WTC11 (cell line): ENCODE data around the gene ACSM3. TPM values are rescaled to one million over a fixed set of nuclear protein-coding genes. Genes with fewer than 3 reads are reported as not detected.

Source experiments
- ATAC-seq: fragments of 200-7000 bp; cut with Tn5 transposase; 2 replicates; pipeline ENCODE4 v1.10.0; 2021; ENCODE audit warnings: mild to moderate bottlenecking, moderate library complexity
- CTCF ChIA-PET: fragments of 300-600 bp; sonication (Branson Sonifier 250); formaldehyde crosslinking; loops from one replicate; lab custom pipeline; 2021; ENCODE audit warnings: antibody characterized with exemption; lab: Charles Lee
- POLR2A ChIA-PET: fragments of 350-600 bp; sonication (Branson Sonifier 250); formaldehyde crosslinking; loops from one replicate; lab custom pipeline; 2021; ENCODE audit warnings: antibody characterized with exemption; lab: Charles Lee
- DNase-seq: peaks from one replicate; pipeline ENCODE4 v3.0.0; 2021; ENCODE audit warnings: low spot score
- H3K27ac Mint-ChIP-seq: 2 replicates; pipeline ENCODE4 v1.8.0; 2021; ENCODE audit warnings: mixed read lengths
- H3K27me3 Mint-ChIP-seq: 2 replicates; pipeline ENCODE4 v1.8.0; 2021; ENCODE audit warnings: low read depth, mild to moderate bottlenecking, moderate library complexity, mixed read lengths
- H3K36me3 Mint-ChIP-seq: 2 replicates; pipeline ENCODE4 v1.8.0; 2021; ENCODE audit warnings: mixed read lengths
- H3K4me1 Mint-ChIP-seq: 2 replicates; pipeline ENCODE4 v1.8.0; 2022; ENCODE audit warnings: mixed read lengths
- H3K4me3 Mint-ChIP-seq: 2 replicates; pipeline ENCODE4 v1.8.0; 2021; ENCODE audit warnings: mild to moderate bottlenecking, moderate library complexity, mixed read lengths
- H3K9me3 Mint-ChIP-seq: 2 replicates; pipeline ENCODE4 v1.8.0; 2021; ENCODE audit warnings: mixed read lengths
- CBFB ChIP-seq: sonication (generic); formaldehyde crosslinking; IDR thresholded peaks from 2 replicates; pipeline ENCODE4 v1.8.1; 2022; ENCODE audit warnings: mild to moderate bottlenecking, low read depth, missing genetic modification reagents
- FOXJ3 ChIP-seq: sonication (generic); formaldehyde crosslinking; IDR thresholded peaks from 2 replicates; pipeline ENCODE4 v1.9.0; 2021; ENCODE audit warnings: missing genetic modification reagents, mild to moderate bottlenecking, borderline replicate concordance
- FOXP1 ChIP-seq: sonication (generic); formaldehyde crosslinking; IDR thresholded peaks from 2 replicates; pipeline ENCODE4 v1.8.0; 2022; ENCODE audit warnings: missing genetic modification reagents, mild to moderate bottlenecking, moderate library complexity, borderline replicate concordance
- HMGA2 ChIP-seq: fragments of 250-450 bp; sonication (Bioruptor Pico); IDR thresholded peaks from 2 replicates; pipeline ENCODE4 v1.4.0; 2021; ENCODE audit warnings: mild to moderate bottlenecking, moderate library complexity
- NFE2L1 ChIP-seq: sonication (generic); formaldehyde crosslinking; IDR thresholded peaks from 2 replicates; pipeline ENCODE4 v1.8.1; 2023; ENCODE audit warnings: missing genetic modification reagents
- SMAD4 ChIP-seq: sonication (generic); formaldehyde crosslinking; IDR thresholded peaks from 2 replicates; pipeline ENCODE4 v1.8.0; 2022; ENCODE audit warnings: mild to moderate bottlenecking, missing genetic modification reagents
- SOX15 ChIP-seq: fragments of 250-450 bp; sonication (Bioruptor Pico); IDR thresholded peaks from 2 replicates; pipeline ENCODE4 v1.9.0; 2021; ENCODE audit warnings: mild to moderate bottlenecking
- SP1 ChIP-seq: sonication (generic); formaldehyde crosslinking; conservative IDR thresholded peaks from 2 replicates; pipeline ENCODE4 v1.8.1; 2022; ENCODE audit warnings: missing genetic modification reagents
- TCF7 ChIP-seq: sonication (generic); formaldehyde crosslinking; IDR thresholded peaks from 2 replicates; pipeline ENCODE4 v1.8.0; 2022; ENCODE audit warnings: mild to moderate bottlenecking, low read depth, missing genetic modification reagents, moderate library complexity
- ZNF317 ChIP-seq: sonication (generic); formaldehyde crosslinking; IDR thresholded peaks from 2 replicates; pipeline ENCODE4 v1.8.1; 2023; ENCODE audit warnings: low read depth, mild to moderate bottlenecking, moderate library complexity, missing genetic modification reagents, borderline replicate concordance
- ZNF396 ChIP-seq: fragments of 250-450 bp; sonication (Bioruptor Pico); IDR thresholded peaks from 2 replicates; pipeline ENCODE4 v1.8.0; 2021; ENCODE audit warnings: mild to moderate bottlenecking, moderate library complexity, borderline replicate concordance
- ZNF416 ChIP-seq: fragments of 250-450 bp; sonication (Bioruptor Pico); IDR thresholded peaks from 2 replicates; pipeline ENCODE4 v1.9.0; 2021; ENCODE audit warnings: mild to moderate bottlenecking, inconsistent platforms
- total RNA-seq: library from RNA; stranded (reverse); gene quantifications from 3 replicates; pipeline ENCODE4 v1.2.3, GENCODE V29; 2021
- TF ChIP-seq, protein P1 (sequence below): sonication (generic); formaldehyde crosslinking; IDR thresholded peaks from 2 replicates; pipeline ENCODE4 v1.8.0; 2022; ENCODE audit warnings: mild to moderate bottlenecking, missing genetic modification reagents
- TF ChIP-seq, protein P2 (sequence below): fragments of 250-450 bp; sonication (Bioruptor Pico); IDR thresholded peaks from 2 replicates; pipeline ENCODE4 v1.9.0; 2021; ENCODE audit warnings: mild to moderate bottlenecking
- TF ChIP-seq, protein P3 (sequence below): fragments of 200-600 bp; IDR thresholded peaks from 2 replicates; pipeline ENCODE4 v1.8.0; 2022; ENCODE audit warnings: antibody characterized with exemption
- TF ChIP-seq, protein P4 (sequence below): sonication (generic); formaldehyde crosslinking; IDR thresholded peaks from 2 replicates; pipeline ENCODE4 v1.8.0; 2023; ENCODE audit warnings: missing genetic modification reagents, mild to moderate bottlenecking, borderline replicate concordance
- TF ChIP-seq, protein P5 (sequence below): sonication (generic); formaldehyde crosslinking; IDR thresholded peaks from 2 replicates; pipeline ENCODE4 v1.8.0; 2023; ENCODE audit warnings: missing genetic modification reagents
- TF ChIP-seq, protein P6 (sequence below): sonication (generic); formaldehyde crosslinking; IDR thresholded peaks from 2 replicates; pipeline ENCODE4 v1.8.1; 2022; ENCODE audit warnings: mild to moderate bottlenecking, missing genetic modification reagents, moderate library complexity, borderline replicate concordance
- TF ChIP-seq, protein P7 (sequence below): fragments of 250-450 bp; sonication (Bioruptor Pico); conservative IDR thresholded peaks from 2 replicates; pipeline ENCODE4 v1.9.0; 2021; ENCODE audit warnings: mild to moderate bottlenecking

Gene ACSM3
- total RNA-seq, 1 experiment from 2014 or later: 5.0 TPM

DNA sequence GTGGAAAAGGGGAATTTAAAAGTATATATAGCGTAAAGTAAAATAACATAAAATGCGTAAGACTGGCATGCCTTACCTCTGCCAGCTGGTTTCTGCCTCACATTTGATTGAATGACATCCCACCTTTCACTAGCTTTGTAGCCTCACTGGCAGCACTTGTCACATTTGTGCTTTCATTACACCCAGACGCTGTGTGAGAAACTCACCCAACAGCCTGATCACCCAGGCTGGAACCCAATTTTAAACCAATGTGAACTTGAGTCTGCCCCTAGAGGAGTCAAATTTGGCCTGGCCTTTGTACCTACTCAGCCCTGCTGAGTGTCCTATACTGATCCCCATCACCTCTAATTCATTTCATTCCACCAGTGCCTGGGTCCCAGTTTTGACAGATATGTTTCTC, 17.4 kb upstream of the ACSM3 start (continued):
- TF ChIP-seq, protein P1, sequence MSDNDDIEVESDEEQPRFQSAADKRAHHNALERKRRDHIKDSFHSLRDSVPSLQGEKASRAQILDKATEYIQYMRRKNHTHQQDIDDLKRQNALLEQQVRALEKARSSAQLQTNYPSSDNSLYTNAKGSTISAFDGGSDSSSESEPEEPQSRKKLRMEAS (CRISPR knock-in tag): no peak
- TF ChIP-seq CBFB (CRISPR knock-in tag): no peak
- no peak for TF ChIP-seq SOX15
- TF ChIP-seq NFE2L1: no peak
- TF ChIP-seq FOXP1 (CRISPR knock-in tag): no peak

DNA sequence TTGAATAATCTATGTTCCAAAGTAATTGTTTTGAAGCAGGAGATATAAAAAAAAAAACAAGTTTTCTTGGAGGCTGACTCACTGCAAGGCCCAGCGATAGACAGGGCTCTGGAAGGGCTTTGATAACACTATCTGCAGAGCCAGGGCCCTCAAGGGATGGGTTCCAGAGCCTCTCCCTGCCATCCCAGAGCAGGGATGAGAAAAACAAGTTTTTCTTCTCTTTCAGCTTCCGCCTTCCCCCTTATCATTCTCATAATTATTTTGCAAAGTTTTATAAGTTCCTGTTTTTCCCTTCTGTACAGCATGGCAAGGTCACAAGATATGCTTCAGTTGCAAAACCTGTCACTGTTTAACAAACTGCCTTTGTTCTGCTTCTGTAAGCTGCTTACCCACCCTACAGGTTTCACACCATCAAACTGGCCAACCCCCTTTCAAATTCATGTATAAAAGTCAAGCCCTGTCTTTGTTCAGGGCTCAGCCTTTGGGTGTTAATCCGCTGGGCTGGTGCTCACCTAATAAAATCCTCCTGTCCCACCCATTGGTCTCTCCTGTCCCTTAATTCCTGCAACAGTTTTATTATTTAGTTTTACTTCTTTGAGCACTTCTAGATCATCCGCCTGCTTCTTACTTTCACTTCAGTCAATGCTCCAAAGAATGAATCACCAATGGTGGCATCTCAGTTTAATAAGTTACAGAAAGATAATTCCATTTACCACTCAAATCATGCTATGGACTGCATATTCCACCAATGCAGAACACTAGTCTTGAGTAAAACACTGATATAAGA, 16.6 kb upstream of the ACSM3 start:
- ChIA-PET CTCF (no interaction called here), POLR2A (no interaction called here)
- DNase-seq (no peak), ATAC-seq (no peak)
- peaks cover 49% of the 10 kb centered on the region for H3K9me3 Mint-ChIP-seq
- no peak overlapping the region for H3K27ac Mint-ChIP-seq
- no peak overlapping the region for H3K4me3 Mint-ChIP-seq
- H3K4me1 Mint-ChIP-seq: no peaks in the 10 kb centered on the region
- TF ChIP-seq ZNF416 (CRISPR knock-in tag) (no peak), FOXP1 (CRISPR knock-in tag) (no peak), SP1 (no peak), SMAD4 (CRISPR knock-in tag) (no peak), ZNF317 (CRISPR knock-in tag) (no peak), FOXJ3 (CRISPR knock-in tag) (no peak), ZNF396 (CRISPR knock-in tag) (no peak), TCF7 (CRISPR knock-in tag) (no peak), HMGA2 (CRISPR knock-in tag) (no peak)
- TF ChIP-seq, protein P2, sequence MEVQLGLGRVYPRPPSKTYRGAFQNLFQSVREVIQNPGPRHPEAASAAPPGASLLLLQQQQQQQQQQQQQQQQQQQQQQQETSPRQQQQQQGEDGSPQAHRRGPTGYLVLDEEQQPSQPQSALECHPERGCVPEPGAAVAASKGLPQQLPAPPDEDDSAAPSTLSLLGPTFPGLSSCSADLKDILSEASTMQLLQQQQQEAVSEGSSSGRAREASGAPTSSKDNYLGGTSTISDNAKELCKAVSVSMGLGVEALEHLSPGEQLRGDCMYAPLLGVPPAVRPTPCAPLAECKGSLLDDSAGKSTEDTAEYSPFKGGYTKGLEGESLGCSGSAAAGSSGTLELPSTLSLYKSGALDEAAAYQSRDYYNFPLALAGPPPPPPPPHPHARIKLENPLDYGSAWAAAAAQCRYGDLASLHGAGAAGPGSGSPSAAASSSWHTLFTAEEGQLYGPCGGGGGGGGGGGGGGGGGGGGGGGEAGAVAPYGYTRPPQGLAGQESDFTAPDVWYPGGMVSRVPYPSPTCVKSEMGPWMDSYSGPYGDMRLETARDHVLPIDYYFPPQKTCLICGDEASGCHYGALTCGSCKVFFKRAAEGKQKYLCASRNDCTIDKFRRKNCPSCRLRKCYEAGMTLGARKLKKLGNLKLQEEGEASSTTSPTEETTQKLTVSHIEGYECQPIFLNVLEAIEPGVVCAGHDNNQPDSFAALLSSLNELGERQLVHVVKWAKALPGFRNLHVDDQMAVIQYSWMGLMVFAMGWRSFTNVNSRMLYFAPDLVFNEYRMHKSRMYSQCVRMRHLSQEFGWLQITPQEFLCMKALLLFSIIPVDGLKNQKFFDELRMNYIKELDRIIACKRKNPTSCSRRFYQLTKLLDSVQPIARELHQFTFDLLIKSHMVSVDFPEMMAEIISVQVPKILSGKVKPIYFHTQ (CRISPR knock-in tag): no peak
- TF ChIP-seq, protein P3, sequence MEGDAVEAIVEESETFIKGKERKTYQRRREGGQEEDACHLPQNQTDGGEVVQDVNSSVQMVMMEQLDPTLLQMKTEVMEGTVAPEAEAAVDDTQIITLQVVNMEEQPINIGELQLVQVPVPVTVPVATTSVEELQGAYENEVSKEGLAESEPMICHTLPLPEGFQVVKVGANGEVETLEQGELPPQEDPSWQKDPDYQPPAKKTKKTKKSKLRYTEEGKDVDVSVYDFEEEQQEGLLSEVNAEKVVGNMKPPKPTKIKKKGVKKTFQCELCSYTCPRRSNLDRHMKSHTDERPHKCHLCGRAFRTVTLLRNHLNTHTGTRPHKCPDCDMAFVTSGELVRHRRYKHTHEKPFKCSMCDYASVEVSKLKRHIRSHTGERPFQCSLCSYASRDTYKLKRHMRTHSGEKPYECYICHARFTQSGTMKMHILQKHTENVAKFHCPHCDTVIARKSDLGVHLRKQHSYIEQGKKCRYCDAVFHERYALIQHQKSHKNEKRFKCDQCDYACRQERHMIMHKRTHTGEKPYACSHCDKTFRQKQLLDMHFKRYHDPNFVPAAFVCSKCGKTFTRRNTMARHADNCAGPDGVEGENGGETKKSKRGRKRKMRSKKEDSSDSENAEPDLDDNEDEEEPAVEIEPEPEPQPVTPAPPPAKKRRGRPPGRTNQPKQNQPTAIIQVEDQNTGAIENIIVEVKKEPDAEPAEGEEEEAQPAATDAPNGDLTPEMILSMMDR: no peak
- peaks cover 17% of the 10 kb centered on the region for H3K36me3 Mint-ChIP-seq
- peaks cover 3% of the 10 kb centered on the region for H3K27me3 Mint-ChIP-seq

DNA sequence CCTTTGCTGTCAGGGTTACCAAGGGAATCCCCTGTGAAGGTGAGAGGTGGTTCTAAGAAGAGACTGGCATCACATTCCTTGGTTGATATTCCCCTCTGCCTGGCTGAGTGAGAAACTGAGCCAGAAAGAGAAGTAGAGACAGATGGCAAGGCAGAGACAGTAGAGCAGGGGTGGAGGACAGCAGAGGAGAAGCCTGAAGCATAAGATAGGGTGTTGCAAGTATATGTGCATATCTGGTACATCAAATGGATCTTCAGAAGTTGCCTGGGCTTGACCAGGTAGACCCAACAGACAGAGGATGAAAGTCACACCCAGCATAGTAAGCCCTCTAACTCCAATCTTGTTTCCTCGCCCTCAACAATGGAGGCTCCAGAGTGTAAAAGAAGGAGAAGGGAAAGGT, 14.3 kb upstream of the ACSM3 start:
- ChIA-PET CTCF (no interaction called here), POLR2A (no interaction called here)
- DNase-seq: no peak
- ATAC-seq: no peak
- peaks cover 14% of the 10 kb centered on the region for H3K36me3 Mint-ChIP-seq
- peaks cover 43% of the 10 kb centered on the region for H3K9me3 Mint-ChIP-seq
- no peak overlapping the region for H3K27ac Mint-ChIP-seq
- no peaks in the 10 kb centered on the region for H3K4me1 Mint-ChIP-seq
- H3K4me3 Mint-ChIP-seq: no peak overlapping the region
- H3K27me3 Mint-ChIP-seq: peaks cover 10% of the 10 kb centered on the region
- TF ChIP-seq, protein P4, sequence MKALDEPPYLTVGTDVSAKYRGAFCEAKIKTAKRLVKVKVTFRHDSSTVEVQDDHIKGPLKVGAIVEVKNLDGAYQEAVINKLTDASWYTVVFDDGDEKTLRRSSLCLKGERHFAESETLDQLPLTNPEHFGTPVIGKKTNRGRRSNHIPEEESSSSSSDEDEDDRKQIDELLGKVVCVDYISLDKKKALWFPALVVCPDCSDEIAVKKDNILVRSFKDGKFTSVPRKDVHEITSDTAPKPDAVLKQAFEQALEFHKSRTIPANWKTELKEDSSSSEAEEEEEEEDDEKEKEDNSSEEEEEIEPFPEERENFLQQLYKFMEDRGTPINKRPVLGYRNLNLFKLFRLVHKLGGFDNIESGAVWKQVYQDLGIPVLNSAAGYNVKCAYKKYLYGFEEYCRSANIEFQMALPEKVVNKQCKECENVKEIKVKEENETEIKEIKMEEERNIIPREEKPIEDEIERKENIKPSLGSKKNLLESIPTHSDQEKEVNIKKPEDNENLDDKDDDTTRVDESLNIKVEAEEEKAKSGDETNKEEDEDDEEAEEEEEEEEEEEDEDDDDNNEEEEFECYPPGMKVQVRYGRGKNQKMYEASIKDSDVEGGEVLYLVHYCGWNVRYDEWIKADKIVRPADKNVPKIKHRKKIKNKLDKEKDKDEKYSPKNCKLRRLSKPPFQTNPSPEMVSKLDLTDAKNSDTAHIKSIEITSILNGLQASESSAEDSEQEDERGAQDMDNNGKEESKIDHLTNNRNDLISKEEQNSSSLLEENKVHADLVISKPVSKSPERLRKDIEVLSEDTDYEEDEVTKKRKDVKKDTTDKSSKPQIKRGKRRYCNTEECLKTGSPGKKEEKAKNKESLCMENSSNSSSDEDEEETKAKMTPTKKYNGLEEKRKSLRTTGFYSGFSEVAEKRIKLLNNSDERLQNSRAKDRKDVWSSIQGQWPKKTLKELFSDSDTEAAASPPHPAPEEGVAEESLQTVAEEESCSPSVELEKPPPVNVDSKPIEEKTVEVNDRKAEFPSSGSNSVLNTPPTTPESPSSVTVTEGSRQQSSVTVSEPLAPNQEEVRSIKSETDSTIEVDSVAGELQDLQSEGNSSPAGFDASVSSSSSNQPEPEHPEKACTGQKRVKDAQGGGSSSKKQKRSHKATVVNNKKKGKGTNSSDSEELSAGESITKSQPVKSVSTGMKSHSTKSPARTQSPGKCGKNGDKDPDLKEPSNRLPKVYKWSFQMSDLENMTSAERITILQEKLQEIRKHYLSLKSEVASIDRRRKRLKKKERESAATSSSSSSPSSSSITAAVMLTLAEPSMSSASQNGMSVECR (CRISPR knock-in tag): no peak
- TF ChIP-seq, protein P5, sequence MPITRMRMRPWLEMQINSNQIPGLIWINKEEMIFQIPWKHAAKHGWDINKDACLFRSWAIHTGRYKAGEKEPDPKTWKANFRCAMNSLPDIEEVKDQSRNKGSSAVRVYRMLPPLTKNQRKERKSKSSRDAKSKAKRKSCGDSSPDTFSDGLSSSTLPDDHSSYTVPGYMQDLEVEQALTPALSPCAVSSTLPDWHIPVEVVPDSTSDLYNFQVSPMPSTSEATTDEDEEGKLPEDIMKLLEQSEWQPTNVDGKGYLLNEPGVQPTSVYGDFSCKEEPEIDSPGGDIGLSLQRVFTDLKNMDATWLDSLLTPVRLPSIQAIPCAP (CRISPR knock-in tag): no peak
- TF ChIP-seq, protein P6, sequence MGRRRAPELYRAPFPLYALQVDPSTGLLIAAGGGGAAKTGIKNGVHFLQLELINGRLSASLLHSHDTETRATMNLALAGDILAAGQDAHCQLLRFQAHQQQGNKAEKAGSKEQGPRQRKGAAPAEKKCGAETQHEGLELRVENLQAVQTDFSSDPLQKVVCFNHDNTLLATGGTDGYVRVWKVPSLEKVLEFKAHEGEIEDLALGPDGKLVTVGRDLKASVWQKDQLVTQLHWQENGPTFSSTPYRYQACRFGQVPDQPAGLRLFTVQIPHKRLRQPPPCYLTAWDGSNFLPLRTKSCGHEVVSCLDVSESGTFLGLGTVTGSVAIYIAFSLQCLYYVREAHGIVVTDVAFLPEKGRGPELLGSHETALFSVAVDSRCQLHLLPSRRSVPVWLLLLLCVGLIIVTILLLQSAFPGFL (CRISPR knock-in tag): no peak
- TF ChIP-seq, protein P7, sequence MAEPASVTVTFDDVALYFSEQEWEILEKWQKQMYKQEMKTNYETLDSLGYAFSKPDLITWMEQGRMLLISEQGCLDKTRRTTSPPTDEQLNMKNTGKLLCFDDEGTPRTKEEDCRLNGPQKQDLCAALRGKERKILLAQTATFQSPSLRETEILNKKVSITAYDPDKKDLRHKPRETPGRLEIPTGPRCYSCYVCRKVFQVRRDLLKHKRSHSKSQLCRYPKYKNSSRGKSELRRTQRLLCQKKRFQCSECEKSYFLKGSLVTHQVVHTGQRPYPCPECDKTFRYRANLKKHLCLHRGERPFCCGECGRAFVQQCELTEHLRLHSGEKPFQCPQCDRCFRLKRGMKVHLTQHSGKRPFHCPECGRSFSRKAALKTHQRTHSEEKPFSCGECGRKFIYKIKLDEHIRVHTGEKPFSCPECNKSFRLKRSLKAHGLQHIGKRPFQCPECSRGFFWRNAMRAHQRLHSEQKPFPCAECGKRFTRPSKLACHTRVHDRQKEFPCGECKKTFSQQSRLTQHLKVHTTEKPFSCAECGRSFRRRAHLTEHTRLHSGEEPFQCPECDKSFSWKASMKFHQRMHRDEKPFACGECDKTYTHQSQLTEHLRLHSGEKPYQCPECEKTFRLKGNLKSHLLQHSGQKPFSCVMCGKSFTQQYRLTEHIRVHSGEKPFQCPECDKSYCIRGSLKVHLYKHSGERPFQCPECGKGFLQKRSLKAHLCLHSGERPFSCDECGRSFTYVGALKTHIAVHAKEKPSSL (CRISPR knock-in tag): no peak
